Keratinocyte (primary cell): ENCODE results near the gene RPIA.

ENCODE experiments used
- CTCF ChIP-seq, 3 experiments: IDR thresholded peaks in 1 of 3; conservative IDR thresholded peaks in 1 of 3; optimal IDR thresholded peaks in 1 of 3; 2 replicates in 2 of 3; 3 replicates in 1 of 3; pipeline versions ENCODE3 to v1.5.1; 2011; ENCODE audit warnings: low read length in 3 of 3, mild to moderate bottlenecking in 3 of 3, moderate library complexity in 2 of 3, control low read depth in 1 of 3, inconsistent platforms in 1 of 3; ENCODE audit not compliant: insufficient read depth in 2 of 3; ENCODE audit errors: extremely low read depth in 1 of 3
- EZH2 ChIP-seq: IDR thresholded peaks from one replicate; pipeline ENCODE4 v1.6.1; 2012; ENCODE audit warnings: inconsistent platforms, mild to moderate bottlenecking, low read length, moderate library complexity

GRCh38 chr2:88764141-88764849 is 72.8 kb downstream of the RPIA start:
- no peak for TF ChIP-seq CTCF (optimal IDR thresholded peaks at IDR 0.05 in 1 of 3, IDR thresholded peaks at IDR 0.05 in 1 of 3, conservative IDR thresholded peaks at IDR 0.05 in 1 of 3; ENCODE audit: extremely low read depth in 1 of 3, insufficient read depth in 2 of 3, low read length in 3 of 3)
- no peak for TF ChIP-seq EZH2
